ENCODE results near the gene IGF2.

Gene IGF2

DNA sequence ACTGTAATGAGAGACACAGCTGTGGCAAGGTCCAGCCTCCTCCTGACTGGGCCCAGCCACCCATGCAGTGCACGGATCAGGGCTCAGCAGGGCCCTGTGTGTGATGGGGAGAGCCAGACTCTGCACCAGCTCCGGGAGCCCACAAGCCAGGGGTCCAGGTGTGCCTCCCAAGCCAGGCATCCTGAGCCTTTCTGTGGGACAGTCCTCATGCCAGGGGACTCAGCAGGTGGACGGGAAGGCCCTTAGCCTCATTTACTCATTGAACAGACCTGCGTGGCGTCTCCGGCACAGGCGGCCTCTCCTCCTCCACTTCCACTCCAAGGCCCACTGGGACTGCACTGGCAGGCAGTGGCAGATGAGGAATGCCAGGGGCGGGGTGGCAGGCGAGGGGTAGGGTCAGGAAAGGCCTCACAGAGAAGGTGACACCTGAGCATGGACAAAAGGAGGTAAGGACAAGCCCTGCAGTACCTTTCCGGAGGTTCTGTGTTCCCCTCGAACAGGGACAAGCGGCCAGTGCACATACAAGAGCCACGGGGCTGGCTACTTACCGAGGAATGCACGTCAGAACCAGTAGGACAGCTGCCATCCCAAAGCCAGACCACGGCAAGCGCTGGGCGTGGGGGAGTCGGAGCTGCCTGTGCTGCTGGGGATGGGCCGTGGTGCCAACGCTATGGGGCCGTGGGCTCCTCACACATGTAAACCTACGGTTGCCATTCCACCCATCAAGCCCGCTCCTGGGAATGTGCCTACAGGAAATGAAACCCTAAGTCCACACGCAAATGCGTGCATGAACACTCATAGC is 52.7 kb downstream of the IGF2 start:
- TF ChIP-seq CTCF (IDR thresholded peaks at IDR 0.05; ENCODE audit: low read depth, low read length, missing control alignments), result no peak

GRCh38 chr11:2085251-2086066 is 53.7 kb downstream of the IGF2 start:
- Histone ChIP-seq H3K36me3 (replicated peaks) (no peaks in the 10 kb centered on the region), H3K27ac (no peak overlapping the region), H3K4me3 (ENCODE audit: low read depth, low read length) (no peak overlapping the region), H3K27me3 (replicated peaks) (no peaks in the 10 kb centered on the region)
- in situ Hi-C loops (cut with HindIII; ENCODE audit: low pct_ligation_motif_present, low sequenced_read_pairs), result no loop called here
- DNase-seq, result no peak
- no peak for TF ChIP-seq CTCF (IDR thresholded peaks at IDR 0.05; ENCODE audit: low read depth, low read length, missing control alignments)

More for the DNA sequence above, 52.7 kb downstream of the IGF2 start:
- Histone ChIP-seq H3K4me3 (ENCODE audit: low read depth, low read length) (no peak overlapping the region), H3K27me3 (replicated peaks) (no peaks in the 10 kb centered on the region), H3K27ac (no peak overlapping the region), H3K36me3 (replicated peaks) (no peaks in the 10 kb centered on the region)
- no peak for DNase-seq
- in situ Hi-C loops (cut with HindIII; ENCODE audit: low pct_ligation_motif_present, low sequenced_read_pairs), result no loop called here

- in situ Hi-C loops (cut with HindIII; ENCODE audit: low pct_ligation_motif_present, low sequenced_read_pairs), result no loop called here
These were observed 54.5 kb downstream of the IGF2 start for GRCh38 chr11:2084721-2085120.

More at GRCh38 chr11:2084721-2085120, 54.5 kb downstream of the IGF2 start:
- DNase-seq, result no peak
- no peak for TF ChIP-seq CTCF (IDR thresholded peaks at IDR 0.05; ENCODE audit: low read depth, low read length, missing control alignments)
- no peaks in the 10 kb centered on the region for H3K27me3 ChIP-seq (replicated peaks)
- H3K27ac ChIP-seq, result no peak overlapping the region
- no peak overlapping the region for H3K4me3 ChIP-seq (ENCODE audit: low read depth, low read length)
- no peaks in the 10 kb centered on the region for H3K36me3 ChIP-seq (replicated peaks)
